ENCODE results near the gene DCTD.

- no peak for TF ChIP-seq EZH2 (IDR thresholded peaks at IDR 0.05; ENCODE audit: borderline replicate concordance, low read depth, low read length, poor library complexity, severe bottlenecking)
- TF ChIP-seq CTCF (conservative IDR thresholded peaks at IDR 0.05; ENCODE audit: low read depth, low read length): no peak
Observed at GRCh38 chr4:182898479-182898799, 18.7 kb downstream of the DCTD start.
